Loucy (cell line): ENCODE results near the gene PCF11.

Experiments used
- CTCF ChIP-seq: fragments of 200-600 bp; sonication (generic); conservative IDR thresholded peaks from 2 replicates; pipeline ENCODE4 v1.5.1; 2014; ENCODE audit warnings: mild to moderate bottlenecking, antibody characterized with exemption, low read length
- EZH2phosphoT487 ChIP-seq: fragments of 200-600 bp; IDR thresholded peaks from 2 replicates; pipeline ENCODE4 v1.6.1; 2018; ENCODE audit warnings: antibody characterized with exemption, mild to moderate bottlenecking, moderate library complexity, borderline replicate concordance

GRCh38 chr11:83222499-83222898 is 65.6 kb downstream of the PCF11 start:
- no peak for TF ChIP-seq CTCF
- TF ChIP-seq EZH2phosphoT487: no peak
